ENCODE data around the gene MYBPC3.

DNA sequence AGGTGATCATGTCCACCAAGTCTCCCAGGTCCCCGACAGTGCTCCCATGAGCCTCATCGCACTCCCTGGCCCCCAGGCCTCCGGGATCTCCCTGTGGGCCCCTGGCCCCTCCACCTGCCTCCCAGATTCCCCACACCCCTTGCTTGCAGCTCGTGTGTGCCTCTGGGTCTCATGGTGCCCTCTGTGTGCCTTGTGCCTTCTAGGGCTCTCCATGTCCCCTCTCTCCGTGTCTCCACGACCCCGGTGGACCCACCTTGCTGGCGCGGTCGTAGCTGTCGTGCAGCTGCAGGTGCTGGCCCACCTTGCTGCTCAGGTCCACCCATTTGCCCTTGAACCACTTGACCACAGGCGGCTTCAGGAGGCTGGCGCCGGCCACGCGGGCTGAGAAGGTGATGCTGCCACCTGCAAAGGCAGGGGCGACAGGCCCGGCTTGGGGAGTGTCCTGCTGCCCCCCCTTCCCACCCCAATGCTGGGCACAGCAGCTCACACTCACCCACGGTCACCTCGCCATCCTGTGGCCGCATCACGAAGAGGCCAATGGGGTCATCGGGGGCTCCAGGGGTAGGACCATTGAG is 2.9 kb downstream of the MYBPC3 start:
- TF ChIP-seq GATA2 (IDR thresholded peaks at IDR 0.05; ENCODE audit: low read depth, low read length) = no peak
- TF ChIP-seq GATA3 (IDR thresholded peaks at IDR 0.05; ENCODE audit: low read depth, low read length) = no peak

All from SH-SY5Y (cell line).